ENCODE measurements around the gene OGFOD3.

OGFOD3 gene

DNA sequence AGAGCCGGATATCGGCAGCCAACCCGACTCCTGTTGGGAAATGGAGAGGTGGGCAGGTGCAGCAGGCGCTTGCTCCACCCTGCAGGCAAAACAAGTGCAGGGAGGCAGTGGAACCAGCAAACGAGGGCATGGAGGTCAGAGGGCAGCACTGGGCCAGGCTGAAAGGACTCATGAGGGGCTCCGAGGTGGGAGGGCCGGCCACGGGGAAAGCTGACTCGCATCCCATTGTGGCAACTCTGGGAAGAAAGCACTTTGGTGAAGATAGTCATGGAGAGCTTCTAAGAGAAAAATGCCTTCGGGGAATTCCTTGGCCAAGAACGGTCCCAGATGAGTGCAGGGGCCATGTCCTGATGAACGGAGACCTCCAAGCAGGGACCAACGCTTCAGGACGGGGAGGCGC is 27.7 kb upstream of the OGFOD3 start:
- no peak for DNase-seq

DNA sequence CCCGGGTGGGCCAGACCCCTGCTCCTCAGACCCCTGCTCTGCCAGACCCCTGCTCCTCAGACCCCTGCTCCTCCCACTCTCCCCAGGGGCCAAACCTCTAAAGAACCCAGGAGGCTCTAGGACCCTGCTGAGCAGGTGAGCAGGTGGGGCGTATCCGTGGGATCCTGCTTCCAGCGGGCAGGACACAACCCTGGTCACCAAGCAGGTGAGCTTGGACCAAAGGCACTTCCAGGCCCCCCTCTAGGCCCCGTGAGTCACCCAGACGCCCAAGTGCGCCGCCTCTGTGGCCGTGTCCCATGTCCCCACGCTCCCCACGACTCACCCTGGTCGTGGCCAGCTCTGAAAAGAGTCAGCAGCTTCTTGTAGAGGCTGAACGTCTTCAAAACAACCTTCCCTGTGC is 27.2 kb upstream of the OGFOD3 start:
- no peak for DNase-seq

DNA sequence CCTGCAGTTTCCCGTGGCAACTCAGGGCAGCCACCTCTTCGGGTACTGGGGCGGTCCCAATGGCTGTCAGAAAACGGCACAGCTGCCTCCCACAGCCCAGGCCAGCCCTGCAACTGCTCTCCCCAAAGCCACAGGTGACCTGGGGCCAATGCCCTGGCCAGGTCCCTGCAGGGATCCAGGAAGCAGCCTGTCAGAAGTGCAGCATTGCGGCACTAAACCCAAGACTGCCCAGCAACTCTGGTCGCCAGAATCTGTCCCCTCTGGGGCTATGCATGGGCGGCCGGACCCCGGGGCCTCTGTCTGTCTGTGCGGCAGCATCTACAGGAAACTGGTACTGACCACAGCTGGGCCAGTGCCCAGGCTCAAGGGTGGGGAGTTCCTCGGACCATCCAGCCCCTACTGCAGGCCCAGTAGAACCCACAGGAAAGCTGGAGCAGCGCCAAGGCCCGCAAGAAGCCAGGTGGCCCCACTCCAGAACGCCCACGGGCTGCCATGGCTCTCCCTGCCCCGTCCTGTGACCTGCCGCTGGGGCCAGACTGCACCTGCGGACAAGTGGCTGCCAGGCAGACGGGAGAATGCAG is 26.6 kb upstream of the OGFOD3 start:
- DNase-seq = no peak

DNA sequence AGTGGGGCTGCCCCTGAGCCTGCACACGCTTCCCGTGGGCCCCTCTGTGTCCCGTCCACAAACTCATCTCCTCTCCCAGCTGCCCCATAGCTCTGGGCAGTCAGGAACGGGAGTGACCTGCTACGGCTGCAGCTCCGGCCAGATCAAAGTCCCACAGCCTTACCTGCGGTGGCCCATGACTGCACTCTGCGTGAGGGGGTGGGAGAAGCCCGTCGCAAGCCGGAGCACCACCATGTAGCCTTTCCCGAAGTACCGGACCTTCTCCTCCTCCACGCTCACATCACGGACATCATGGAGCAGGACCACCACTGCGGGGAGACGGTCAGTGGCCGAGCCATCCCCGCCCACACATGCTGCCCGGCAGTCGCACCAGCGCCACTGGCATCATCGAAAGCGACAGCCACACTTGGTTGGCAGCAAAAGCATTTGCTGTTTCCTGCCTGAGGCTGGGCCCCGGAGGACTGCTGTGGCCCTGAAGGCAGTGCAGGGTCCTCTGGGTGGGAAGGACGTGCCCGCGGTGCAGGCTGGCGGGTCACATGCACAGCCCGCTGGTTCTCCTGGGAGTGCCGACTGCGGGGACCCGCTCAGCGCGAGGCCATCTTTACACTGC is 26.0 kb upstream of the OGFOD3 start:
- DNase-seq = no peak

DNA sequence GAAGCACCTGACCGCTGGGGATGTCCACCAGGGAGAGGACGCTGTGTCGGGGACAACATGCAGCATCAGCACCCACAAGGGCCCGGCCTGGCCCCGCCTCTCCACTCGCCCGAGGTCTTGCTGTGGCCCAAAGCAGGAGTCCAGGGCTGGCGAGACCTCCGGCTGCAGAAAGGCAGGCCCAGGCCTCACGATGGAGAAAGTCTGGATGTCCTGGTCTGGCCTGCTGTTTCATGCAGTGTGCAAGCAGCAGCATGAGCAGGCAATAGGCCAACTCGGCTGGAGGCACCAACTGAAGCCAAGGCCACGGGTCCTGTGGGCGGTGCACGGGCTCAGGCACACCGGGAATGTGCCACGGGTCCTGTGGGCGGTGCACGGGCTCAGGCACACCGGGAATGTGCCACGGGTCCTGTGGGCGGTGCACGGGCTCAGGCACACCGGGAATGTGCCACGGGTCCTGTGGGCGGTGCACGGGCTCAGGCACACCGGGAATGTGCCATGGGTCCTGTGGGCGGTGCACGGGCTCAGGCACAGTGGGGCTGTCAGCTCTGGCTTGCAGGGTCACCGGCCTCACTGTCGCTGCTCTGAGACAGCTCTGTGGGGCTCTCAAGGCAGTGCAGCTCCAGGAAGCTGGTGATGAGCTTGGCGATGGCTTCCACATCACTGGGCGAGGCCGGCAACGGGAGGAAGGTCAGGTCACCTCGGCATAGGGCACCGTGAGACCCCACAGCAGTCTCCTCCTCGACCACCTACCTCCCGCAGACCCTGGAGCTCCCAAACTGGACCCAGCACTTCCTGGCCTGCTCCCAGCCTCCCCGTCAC is 25.3 kb upstream of the OGFOD3 start:
- DNase-seq = no peak

DNA sequence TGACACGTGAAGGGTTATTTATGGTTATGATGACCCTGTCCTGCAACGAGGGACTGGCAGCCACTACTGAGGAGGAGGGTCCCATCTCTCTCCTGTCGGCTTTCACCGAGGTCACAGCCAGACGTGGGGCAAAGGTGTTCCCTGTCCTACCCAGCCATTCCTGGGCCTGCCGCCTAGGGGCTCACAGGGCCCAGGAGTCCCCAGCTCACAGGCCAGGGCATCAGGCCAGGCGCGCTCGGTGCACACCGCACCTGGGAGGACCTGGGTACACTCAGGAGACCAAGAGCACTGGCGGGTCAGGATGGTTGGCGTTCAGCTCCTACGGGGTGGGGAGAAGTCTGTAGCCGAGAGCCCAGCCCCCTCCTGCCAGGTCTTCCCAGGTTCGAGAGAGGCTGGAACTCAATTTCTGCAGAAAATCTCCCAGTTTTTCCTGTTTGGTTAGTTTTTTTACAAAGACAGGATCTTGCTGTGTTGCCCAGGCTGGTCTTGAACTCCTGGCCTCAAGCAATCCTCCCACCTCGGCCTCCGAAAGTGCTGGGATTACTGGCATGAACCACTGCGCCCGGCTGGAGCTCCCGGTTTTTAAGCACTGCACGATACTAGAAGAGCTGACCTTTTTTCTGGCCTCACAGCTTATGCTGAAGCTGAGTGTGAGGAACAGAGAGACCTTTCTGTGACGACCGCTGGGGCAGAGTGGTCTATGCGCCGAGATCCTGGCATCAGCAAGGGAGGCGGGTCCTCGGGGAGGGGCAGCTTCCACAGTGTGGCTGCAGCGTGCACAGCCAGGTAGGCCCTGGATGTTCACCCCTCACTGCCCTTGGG is 24.5 kb upstream of the OGFOD3 start:
- DNase-seq = no peak

DNA sequence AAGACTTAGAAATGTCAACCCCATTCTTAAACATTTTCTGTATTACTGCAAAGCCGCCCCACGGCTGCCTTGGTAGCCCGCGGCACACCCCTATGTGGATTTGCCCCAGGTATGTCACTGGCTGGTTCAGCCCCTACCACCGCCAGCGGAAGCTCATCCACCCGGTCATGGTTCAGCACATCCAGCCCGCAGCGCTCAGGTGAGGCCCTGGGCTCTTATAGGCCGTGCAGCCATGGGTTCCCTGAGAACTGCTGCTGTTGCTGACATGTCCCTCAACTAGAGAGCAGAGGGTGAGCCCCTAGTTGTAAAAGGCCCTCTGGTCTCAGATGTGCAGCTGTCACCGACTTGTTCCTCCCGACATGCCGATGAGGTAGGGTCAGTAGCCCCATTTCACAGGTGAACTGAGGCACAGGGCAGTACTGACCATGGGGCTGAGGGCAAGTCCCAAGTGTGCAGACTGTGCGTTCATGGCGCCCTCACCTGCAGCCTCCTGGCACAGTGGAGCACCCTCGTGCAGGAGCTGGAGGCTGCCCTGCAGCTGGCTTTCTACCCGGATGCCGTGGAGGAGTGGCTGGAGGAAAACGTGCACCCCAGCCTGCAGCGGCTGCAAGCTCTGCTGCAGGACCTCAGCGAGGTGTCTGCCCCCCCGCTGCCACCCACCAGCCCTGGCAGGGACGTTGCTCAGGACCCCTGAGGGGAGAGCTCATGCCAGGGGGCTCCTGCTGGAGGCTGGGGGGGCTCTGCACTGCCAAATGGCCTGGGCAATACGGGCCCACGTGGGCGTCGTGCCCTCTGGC is 23.5 kb upstream of the OGFOD3 start:
- no peak for DNase-seq

DNA sequence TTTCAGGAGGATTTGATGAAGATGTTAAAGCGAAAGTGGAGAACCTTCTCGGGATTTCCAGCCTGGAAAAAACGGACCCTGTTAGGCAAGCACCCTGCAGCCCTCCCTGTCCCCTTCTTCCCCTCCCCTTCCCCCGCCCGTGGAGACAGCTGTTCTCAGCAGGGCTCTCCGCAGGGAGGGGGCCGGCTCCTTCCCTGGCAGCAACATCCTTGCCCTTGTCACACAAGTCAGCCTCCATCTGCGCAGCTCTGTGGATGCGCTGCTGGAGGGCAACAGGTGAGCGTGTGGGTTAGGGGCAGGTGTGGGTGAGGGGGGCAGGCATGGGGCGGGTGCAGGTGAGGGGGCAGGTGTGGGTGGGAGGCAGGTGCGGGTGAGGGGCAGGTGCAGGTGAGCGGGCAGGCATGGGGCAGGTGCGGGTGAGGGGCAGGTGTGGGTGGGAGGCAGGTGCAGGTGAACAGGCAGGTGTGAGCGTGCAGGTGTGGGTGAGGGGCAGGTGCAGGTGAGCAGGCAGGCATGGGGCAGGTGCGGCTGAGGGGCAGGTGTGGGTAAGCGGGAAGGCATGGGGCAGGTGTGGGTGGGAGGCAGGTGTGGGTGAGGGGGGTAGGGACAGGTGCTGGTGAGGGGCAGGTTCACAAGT is 22.7 kb upstream of the OGFOD3 start:
- DNase-seq = no peak

DNA sequence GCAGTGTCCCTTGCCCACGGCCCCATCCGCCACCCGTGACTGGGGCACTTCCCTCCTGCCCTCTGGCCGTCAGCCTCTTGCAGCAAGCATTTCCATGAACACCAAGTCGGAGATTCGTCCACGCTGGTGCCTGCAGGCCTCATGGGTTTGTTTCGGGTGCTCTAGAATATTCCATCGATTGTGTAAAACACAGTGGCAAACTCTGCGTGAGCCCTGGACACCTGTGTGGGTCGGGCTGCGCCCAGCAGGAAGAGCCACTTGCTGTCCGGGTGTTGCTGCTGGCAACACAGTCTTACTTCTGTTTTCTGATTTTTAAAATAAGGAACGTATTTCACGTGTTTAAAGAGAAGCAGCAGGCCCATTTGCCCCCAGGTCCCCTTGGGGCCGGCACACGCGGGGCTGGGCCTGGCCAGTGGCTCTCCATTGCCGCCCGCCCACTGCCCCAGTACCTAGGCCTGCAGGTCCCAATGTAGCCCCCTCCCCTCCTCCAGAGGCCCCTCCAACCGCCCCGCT is 22.1 kb upstream of the OGFOD3 start:
- DNase-seq = no peak

DNA sequence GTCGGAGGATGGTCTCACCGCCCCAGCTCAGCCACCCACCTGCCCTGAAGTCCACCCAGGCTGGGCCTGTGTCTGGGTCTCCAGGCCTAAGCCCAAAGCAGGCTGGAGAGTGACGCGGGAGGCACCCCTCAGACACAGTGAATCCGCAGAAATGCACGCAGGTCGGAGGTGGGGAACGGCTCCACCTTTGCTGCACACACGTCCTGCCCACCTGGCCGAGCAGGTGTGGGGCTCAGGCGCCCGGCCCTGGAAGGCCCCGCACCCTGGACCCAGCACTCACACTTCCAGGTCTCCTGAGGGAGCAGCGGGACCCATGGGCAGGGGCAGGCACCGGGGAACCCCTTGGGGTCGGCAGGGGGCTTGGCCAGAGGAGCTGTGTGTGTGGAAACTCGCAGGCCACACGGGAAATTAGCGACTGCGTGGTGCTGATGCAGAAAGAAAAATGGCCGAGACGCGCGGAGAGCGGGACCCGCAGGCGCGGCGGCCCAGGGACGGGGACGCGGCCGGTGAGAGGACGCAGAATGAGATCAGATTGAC is 21.5 kb upstream of the OGFOD3 start:
- DNase-seq = no peak

DNA sequence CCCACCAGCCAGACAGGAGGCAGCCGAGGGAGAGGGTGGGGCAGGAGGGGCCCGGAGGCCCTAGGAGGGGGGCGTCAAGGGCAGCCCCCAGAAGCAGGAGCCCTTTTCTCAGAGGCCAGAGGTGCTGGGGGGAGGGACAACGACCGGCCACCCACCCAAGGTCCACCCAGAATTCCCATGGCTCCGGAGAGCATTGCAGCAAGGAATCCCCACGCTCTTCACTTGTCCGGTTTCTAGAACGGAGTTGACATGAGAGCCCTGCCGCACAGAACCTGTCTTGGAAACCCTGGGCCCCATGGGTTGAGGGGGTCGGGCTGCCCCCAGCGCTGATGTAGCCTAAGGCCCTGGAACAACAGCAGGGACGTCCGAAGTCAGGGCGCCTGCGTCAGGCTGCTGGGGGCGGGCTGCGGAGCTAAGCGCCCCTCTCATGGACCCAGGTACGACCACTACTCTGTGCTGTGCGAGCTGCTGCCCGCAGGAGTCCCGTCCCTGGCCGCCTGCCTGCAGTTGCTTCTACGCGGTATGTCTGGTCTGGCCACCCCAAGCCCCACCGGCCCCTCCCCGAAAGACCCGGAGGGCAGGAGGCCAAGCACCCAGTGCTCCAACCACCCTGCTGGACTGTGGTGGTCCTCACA is 20.9 kb upstream of the OGFOD3 start:
- DNase-seq = no peak

DNA sequence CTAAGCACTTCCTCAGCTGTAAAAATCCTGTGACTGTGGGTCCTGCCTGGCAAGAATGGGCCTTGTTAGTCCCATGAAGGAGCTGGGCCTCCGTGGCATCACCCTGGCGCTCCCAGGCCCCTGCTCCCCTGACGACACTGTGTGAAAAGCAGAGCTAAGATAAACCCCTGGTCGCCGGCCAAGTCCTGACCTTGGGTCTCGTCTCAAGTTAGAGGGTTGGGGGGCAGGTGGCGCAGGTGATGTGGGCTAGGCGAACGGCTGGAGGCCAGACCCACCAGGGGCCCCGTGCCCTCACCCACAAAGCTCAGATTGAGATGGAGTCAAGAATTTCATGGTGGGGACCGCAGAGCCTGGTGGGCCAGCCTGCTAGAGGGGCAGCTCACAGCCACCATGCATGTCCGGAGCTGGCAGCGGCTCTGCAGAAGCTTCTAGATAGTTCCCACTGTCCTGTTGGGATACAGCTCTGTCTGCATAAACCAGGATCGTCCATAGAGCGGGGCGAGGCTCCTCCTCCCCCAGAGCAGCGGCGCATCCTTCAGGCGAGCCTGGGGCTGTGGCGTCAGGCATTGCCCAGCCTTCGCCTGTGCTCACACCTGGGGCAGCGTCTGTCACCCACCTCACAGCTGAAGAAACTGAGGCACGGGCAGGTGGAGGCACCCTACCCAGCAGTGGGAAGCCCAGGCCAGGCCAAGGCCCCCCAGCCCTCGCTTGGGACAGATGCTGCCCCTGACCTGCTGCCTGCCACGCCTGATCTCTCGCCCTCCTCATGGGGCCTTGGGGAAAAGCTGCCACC is 20.2 kb upstream of the OGFOD3 start:
- no peak for DNase-seq

DNA sequence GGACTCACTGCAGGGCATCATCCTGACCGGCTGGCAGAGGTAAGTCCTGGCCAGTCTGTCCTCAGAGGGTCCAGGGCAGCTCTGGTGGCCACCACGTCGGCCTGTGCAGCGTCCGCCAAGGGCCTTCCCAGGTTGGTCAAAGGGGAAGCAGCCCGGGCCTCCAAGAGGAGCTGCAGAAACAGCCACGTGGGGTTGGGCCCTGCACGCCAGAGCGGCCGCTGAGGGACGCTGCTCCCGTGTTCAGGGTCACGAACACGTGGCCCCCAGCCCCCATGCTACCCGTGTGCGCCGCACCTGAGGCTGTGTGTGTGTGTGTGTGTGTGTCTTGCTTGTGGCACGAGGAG is 18.9 kb upstream of the OGFOD3 start:
- DNase-seq = no peak

DNA sequence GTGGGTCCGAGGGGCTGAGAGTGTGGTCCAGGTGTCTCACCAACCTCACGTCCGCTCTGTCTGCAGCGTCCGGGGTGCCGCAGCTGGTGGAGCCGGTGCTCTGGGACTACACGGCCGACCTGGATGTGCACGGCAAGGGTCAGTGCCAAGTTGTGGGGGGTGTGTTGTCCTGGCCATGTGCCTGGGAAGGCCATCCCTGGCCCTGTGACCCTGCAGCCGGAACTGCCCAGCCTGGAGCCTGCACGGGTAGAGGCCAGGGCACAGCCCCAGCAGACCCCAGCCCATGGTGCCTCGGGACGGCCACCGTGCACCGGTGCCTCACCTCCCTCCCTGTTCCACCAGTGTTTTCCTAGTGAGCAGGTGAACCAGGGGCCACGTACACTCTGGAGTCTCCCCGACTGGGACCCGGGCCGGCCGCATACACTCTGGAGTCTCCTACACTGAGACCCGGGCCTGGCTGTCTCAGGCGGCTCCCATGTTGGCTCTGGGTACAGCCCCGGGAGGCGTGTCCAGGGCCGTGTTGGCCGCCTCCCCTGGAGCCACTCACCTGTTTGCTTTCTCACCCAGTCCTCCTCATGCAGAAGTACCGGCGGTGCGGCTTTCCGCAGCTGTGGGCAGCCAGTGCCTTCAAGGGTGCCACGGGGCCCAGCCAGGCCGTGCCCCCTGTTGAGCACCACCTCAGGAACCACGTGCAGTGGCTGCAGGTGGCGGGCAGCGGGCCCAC is 18.4 kb upstream of the OGFOD3 start:
- DNase-seq = no peak

DNA sequence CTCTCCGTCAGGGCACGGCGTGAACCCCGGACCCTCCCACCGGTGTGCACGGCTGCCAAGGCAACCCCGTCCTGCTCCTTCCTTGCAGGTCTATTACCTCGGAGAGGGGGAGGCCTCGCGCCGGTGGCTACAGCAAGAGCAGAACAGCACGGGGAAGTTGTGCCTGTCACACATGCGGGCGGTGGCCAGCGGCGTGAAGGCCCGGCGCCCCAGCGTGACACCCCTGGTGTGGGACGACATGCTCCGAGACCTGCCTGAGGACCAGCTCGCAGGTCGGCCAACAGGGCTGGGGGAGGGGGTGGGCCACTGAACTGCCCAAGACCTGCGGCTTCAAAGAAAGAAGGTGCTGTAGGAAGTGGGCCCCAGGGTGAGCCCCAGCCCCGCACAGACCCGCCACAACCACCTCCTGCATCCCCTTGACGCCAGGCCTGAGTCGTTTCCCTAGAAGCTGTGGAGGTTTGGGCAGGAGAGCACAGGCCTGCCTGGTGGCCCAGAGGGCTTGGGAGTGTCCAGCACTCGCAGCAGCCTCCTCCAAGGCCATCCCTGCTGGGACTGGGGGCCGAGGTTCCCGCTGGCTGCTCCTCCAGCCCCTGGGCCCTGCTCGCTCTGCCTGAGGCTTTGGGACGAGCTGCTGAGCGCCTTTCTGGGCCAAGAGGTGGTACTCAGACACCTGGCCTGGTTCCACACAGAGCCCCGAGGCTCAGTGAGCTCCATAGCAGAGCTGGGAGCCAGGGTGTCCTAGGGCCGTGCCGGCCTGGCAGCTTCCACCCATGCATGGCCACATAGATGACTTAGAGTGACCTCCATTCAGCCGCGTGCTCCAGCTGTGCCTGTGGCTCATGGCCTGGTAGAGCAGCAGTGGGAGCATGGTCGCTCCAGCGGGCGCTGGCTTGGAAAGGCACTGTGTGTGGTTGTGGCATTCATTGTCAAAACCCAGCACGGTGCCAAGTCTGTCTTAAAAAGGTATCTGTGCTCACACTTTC is 17.5 kb upstream of the OGFOD3 start:
- no peak for DNase-seq

DNA sequence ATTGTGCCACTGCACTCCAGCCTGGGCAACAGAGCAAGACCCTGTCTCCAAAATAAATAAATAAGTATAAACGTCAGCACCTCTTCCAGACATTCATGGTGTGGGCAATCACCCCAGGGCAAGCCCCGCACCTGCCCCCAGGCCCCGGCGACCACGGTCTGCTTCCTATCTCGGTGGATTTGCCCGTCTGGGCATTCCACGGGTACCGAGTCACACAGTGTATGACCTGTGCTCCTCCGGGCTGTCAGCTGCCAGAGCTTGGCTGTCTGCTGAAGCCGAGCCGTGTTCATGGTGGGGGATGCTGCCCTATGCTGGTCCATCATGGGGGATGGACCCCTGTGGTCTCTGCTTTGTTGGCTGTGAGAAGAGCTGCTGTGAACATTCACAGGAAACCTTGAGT is 16.7 kb upstream of the OGFOD3 start:
- DNase-seq = no peak

DNA sequence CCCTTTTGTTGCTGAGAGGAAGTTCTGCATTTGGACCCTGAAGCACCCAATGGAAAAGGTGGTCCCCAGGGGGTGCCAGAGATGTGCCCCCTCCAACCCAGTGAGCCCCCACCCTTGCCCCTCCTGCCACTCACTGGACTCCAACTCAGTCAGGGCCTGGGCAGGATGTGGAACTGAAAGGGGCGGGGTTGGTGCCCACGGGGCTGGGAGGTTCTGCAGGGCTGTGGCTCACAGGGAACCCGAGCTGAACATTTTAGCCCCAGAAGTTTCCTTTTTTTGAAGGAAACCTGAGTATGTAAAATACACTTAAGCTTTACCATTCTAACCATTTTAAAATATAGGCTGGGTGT is 15.8 kb upstream of the OGFOD3 start:
- DNase-seq = no peak

DNA sequence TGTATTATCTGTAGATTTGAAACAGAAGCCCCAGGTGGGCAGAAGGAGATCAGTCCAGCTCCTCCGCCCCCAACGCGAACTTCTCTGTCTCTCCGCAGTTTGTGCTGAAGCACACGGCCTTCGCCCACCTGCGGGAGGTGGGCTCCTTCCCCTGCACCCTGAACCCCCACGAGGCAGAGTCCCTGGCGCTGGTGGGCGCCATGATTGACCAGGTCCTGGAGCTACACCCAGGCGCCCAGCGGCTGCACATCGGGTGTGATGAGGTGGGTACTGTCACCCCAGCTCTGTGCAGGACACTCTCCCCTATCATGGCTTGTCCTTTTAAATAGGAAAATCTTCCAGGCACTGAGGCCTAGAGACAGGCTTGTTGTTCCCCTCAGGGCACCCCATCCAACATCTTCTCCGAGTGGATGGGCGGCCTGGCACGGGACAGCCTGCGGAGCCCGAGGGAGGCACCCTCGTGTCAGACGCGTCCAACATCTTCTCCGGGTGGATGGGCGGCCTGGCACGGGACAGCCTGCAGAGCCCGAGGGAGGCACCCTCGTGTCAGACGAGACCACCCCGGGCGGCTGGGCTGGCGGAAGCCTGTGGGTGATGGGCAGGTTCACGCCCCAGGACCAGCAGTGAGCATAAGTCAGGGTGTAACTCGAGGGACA is 15.3 kb upstream of the OGFOD3 start:
- no peak for DNase-seq
